H9 (cell line): ENCODE results near the gene GLT8D1. TPM values are rescaled to one million over a fixed set of nuclear protein-coding genes. Genes with fewer than 3 reads are reported as not detected.

Source experiments
- DNase-seq: peaks from one replicate; pipeline ENCODE4 v3.0.0-alpha.2; 2017
- H2AFZ ChIP-seq: one replicate; pipeline ENCODE4 v1.6.1; 2013; ENCODE audit warnings: mild to moderate bottlenecking, low read length, control low read depth, moderate library complexity
- H2AK5ac ChIP-seq: 2 replicates; pipeline ENCODE4 v1.6.1; 2013; ENCODE audit warnings: low read length, control low read depth, mixed read lengths; ENCODE audit not compliant: insufficient read length
- H2BK120ac ChIP-seq: one replicate; pipeline ENCODE4 v1.6.1; 2013; ENCODE audit warnings: low read depth, mild to moderate bottlenecking, low read length, control low read depth, inconsistent platforms; ENCODE audit not compliant: poor library complexity, severe bottlenecking
- H2BK12ac ChIP-seq: 2 replicates; pipeline ENCODE4 v1.6.1; 2013; ENCODE audit warnings: low read length, control low read depth, mixed read lengths, low read depth; ENCODE audit not compliant: insufficient read length
- H2BK15ac ChIP-seq: 2 replicates; pipeline ENCODE4 v1.6.1; 2013; ENCODE audit warnings: low read depth, low read length, control low read depth
- H2BK20ac ChIP-seq: one replicate; pipeline ENCODE4 v1.6.1; 2013; ENCODE audit warnings: low read depth, mild to moderate bottlenecking, low read length, control low read depth, inconsistent platforms; ENCODE audit not compliant: poor library complexity, severe bottlenecking
- H2BK5ac ChIP-seq: 2 replicates; pipeline ENCODE4 v1.6.1; 2013; ENCODE audit warnings: low read length, control low read depth, mixed read lengths; ENCODE audit not compliant: insufficient read length
- H3K14ac ChIP-seq: 2 replicates; pipeline ENCODE4 v1.6.1; 2013; ENCODE audit warnings: low read length, control low read depth; ENCODE audit not compliant: insufficient read depth
- H3K18ac ChIP-seq: 2 replicates; pipeline ENCODE4 v1.6.1; 2013; ENCODE audit warnings: low read depth, mild to moderate bottlenecking, mixed read lengths, low read length, control low read depth; ENCODE audit not compliant: insufficient read length
- H3K23ac ChIP-seq: 2 replicates; pipeline ENCODE4 v1.6.1; 2013; ENCODE audit warnings: low read length, control low read depth, mixed read lengths, low read depth; ENCODE audit not compliant: insufficient read length
- H3K23me2 ChIP-seq: 2 replicates; pipeline ENCODE4 v1.6.1; 2013; ENCODE audit warnings: low read depth, mild to moderate bottlenecking, mixed read lengths, low read length, control low read depth; ENCODE audit not compliant: insufficient read length, poor library complexity, severe bottlenecking
- H3K27ac ChIP-seq: 2 replicates; pipeline ENCODE4 v1.5.1; 2013; ENCODE audit warnings: low read length, control low read depth, mixed read lengths, low read depth; ENCODE audit not compliant: insufficient read length
- H3K27me3 ChIP-seq: 2 replicates; pipeline ENCODE4 v1.6.1; 2013; ENCODE audit warnings: low read length, control low read depth, inconsistent platforms; ENCODE audit not compliant: insufficient read depth
- H3K4ac ChIP-seq: 2 replicates; pipeline ENCODE4 v1.6.1; 2013; ENCODE audit warnings: low read depth, mild to moderate bottlenecking, control low read depth, inconsistent platforms, low read length, moderate library complexity
- H3K4me1 ChIP-seq: 2 replicates; pipeline ENCODE4 v1.6.1; 2013; ENCODE audit warnings: low read length, control low read depth, inconsistent platforms; ENCODE audit not compliant: insufficient read depth
- H3K4me2 ChIP-seq: 2 replicates; pipeline ENCODE4 v1.6.1; 2013; ENCODE audit warnings: low read length, control low read depth, mixed read lengths; ENCODE audit not compliant: insufficient read length, insufficient read depth
- H3K56ac ChIP-seq: 2 replicates; pipeline ENCODE4 v1.6.1; 2013; ENCODE audit warnings: low read depth, mild to moderate bottlenecking, mixed read lengths, low read length, control low read depth; ENCODE audit not compliant: insufficient read length
- H3K79me1 ChIP-seq: 2 replicates; pipeline ENCODE4 v1.6.1; 2013; ENCODE audit warnings: low read depth, mild to moderate bottlenecking, moderate library complexity, low read length, control low read depth, inconsistent platforms; ENCODE audit not compliant: insufficient read depth, poor library complexity, severe bottlenecking
- H3K79me2 ChIP-seq: 2 replicates; pipeline ENCODE4 v1.6.1; 2013; ENCODE audit warnings: low read length, control low read depth, inconsistent platforms; ENCODE audit not compliant: insufficient read depth
- H3K9ac ChIP-seq: 2 replicates; pipeline ENCODE4 v1.6.1; 2013; ENCODE audit warnings: low read length, control low read depth, mixed read lengths; ENCODE audit not compliant: insufficient read length; ENCODE audit errors: extremely low read depth
- H3K9me3 ChIP-seq: one replicate; pipeline ENCODE4 v1.6.1; 2013; ENCODE audit warnings: low read depth, low read length, inconsistent platforms; ENCODE audit not compliant: control insufficient read depth
- H3T11ph ChIP-seq: one replicate; pipeline ENCODE4 v1.6.1; 2013; ENCODE audit warnings: mild to moderate bottlenecking, low read length, control low read depth, inconsistent platforms
- H4K20me1 ChIP-seq: one replicate; pipeline ENCODE4 v1.6.1; 2013; ENCODE audit not compliant: control insufficient read depth, insufficient read length, insufficient read depth
- H4K5ac ChIP-seq: 2 replicates; pipeline ENCODE4 v1.6.1; 2013; ENCODE audit warnings: low read depth, mild to moderate bottlenecking, mixed read lengths, low read length, control low read depth; ENCODE audit not compliant: insufficient read length
- H4K8ac ChIP-seq: replicated peaks from 2 replicates; pipeline ENCODE4 v1.6.1; 2013; ENCODE audit warnings: low read length, control low read depth, mixed read lengths, low read depth; ENCODE audit not compliant: insufficient read length
- H4K91ac ChIP-seq: 2 replicates; pipeline ENCODE4 v1.6.1; 2013; ENCODE audit warnings: low read depth, mild to moderate bottlenecking, moderate library complexity, mixed read lengths, low read length, control low read depth; ENCODE audit not compliant: insufficient read length
- H3K27ac Mint-ChIP-seq, 3 experiments: 2 replicates in 2 of 3; 3 replicates in 1 of 3; pipeline ENCODE4 v1.8.0; 2020 to 2021; ENCODE audit warnings: mixed read lengths in 3 of 3, mild to moderate bottlenecking in 1 of 3, moderate library complexity in 1 of 3
- H3K27me3 Mint-ChIP-seq: 2 replicates; pipeline ENCODE4 v1.8.0; 2021; ENCODE audit warnings: low read depth, mild to moderate bottlenecking, moderate library complexity, mixed read lengths
- H3K36me3 Mint-ChIP-seq, 3 experiments: 2 replicates in 2 of 3; 3 replicates in 1 of 3; pipeline ENCODE4 v1.8.0; 2020 to 2021; ENCODE audit warnings: low read depth in 3 of 3, mixed read lengths in 3 of 3; ENCODE audit not compliant: insufficient read depth in 1 of 3
- H3K4me1 Mint-ChIP-seq, 2 experiments: 2 replicates each; pipeline ENCODE4 v1.8.0; 2020; ENCODE audit warnings: mixed read lengths in 2 of 2
- H3K4me3 Mint-ChIP-seq, 2 experiments: 2 replicates in 1 of 2; 3 replicates in 1 of 2; pipeline ENCODE4 v1.8.0; 2020 to 2021; ENCODE audit warnings: mild to moderate bottlenecking in 2 of 2, mixed read lengths in 2 of 2, moderate library complexity in 1 of 2
- H3K9me3 Mint-ChIP-seq, 2 experiments: 2 replicates in 1 of 2; 3 replicates in 1 of 2; pipeline ENCODE4 v1.8.0; 2020; ENCODE audit warnings: mild to moderate bottlenecking in 2 of 2, mixed read lengths in 2 of 2, moderate library complexity in 1 of 2
- CTCF ChIP-seq: fragments of 200-600 bp; sonication (generic); conservative IDR thresholded peaks from 3 replicates; pipeline ENCODE4 v1.8.0; 2021; ENCODE audit warnings: antibody characterized with exemption, mild to moderate bottlenecking
- WGBS: extraction: QIAGEN DNeasy Blood & Tissue Kit; methylation state at CpG from one replicate; pipeline ENCODE4 v1.1.7; 2013; ENCODE audit warnings: missing lambda C conversion rate, low lambda C conversion rate, mixed read lengths; ENCODE audit not compliant: insufficient read length; ENCODE audit errors: extremely low coverage; 5-methylcytosine and 5-hydroxymethylcytosine counted together
- total RNA-seq: library from RNA; stranded (reverse); gene quantifications from 2 replicates; pipeline ENCODE4 v1.2.1, GENCODE V29; 2021

GLT8D1 gene
- total RNA-seq, 1 experiment from 2014 or later, result 39.3 TPM

- no peak overlapping the region for H2BK5ac ChIP-seq
- H3K18ac ChIP-seq, result no peak overlapping the region
- no peaks in the 10 kb centered on the region for H3K27me3 ChIP-seq
- no peaks in the 10 kb centered on the region for H3K4me1 Mint-ChIP-seq
- no peak overlapping the region for H2AK5ac ChIP-seq
- no peaks in the 10 kb centered on the region for H4K20me1 ChIP-seq
- H3K27ac ChIP-seq, result no peak overlapping the region
- no peak overlapping the region for H3K23ac ChIP-seq
- no peak overlapping the region for H3K4me2 ChIP-seq
- no peak overlapping the region for H2BK120ac ChIP-seq
- DNase-seq, result no peak
- no peak overlapping the region for H2BK15ac ChIP-seq
- no peak overlapping the region for H2BK20ac ChIP-seq
- no peak overlapping the region for H4K5ac ChIP-seq
- no peak overlapping the region for H2BK12ac ChIP-seq
- H4K8ac ChIP-seq, result no peak overlapping the region
- no peaks in the 10 kb centered on the region for H3K79me1 ChIP-seq
- H3K4ac ChIP-seq, result no peak overlapping the region
- H3K79me2 ChIP-seq, result no peaks in the 10 kb centered on the region
- no peaks in the 10 kb centered on the region for H3K27me3 Mint-ChIP-seq
- no peak overlapping the region for H3T11ph ChIP-seq
- H3K23me2 ChIP-seq, result no peaks in the 10 kb centered on the region
- no peak overlapping the region for H2AFZ ChIP-seq
- no CpG with 5 or more reads among the region's 7 CpGs for WGBS
- TF ChIP-seq CTCF, result no peak
- no peak overlapping the region for H3K9ac ChIP-seq
- H3K9me3 ChIP-seq, result no peaks in the 10 kb centered on the region
- H3K56ac ChIP-seq, result no peak overlapping the region
- no peak overlapping the region for H3K27ac Mint-ChIP-seq
- H3K4me3 Mint-ChIP-seq, result no peak overlapping the region
- H3K14ac ChIP-seq, result no peak overlapping the region
- no peak overlapping the region for H4K91ac ChIP-seq
- H3K36me3 Mint-ChIP-seq, result peaks cover 6 to 9% (median 8%) of the 10 kb centered on the region in 3 experiments
- peaks cover 2 to 3% of the 10 kb centered on the region in 2 experiments; a peak in 2 of 5 replicates for H3K9me3 Mint-ChIP-seq
- no peaks in the 10 kb centered on the region for H3K4me1 ChIP-seq
Measured at GRCh38 chr3:52722491-52722890, 16.9 kb upstream of the GLT8D1 start.
